Neural cell (in vitro differentiated cells): ENCODE measurements around the gene TNFSF15. TPM values are rescaled to one million over a fixed set of nuclear protein-coding genes. Genes with fewer than 3 reads are reported as not detected.

Source experiments
- H2AFZ ChIP-seq: fragments of 200-600, 300-800 bp; sonication (generic), shearing (Covaris generic); 2 replicates; pipeline ENCODE4 v1.6.0; 2014; ENCODE audit warnings: low read depth, mild to moderate bottlenecking, antibody characterized with exemption, low read length, moderate library complexity
- H3F3A ChIP-seq: fragments of 200-600 bp; shearing (Covaris generic); 2 replicates; pipeline ENCODE4 v1.6.1; 2016; ENCODE audit warnings: mild to moderate bottlenecking, moderate library complexity, mixed read lengths, antibody characterized with exemption, low read length; ENCODE audit not compliant: insufficient read depth, poor library complexity, severe bottlenecking
- H3K27ac ChIP-seq: fragments of 200-600, 300-800 bp; sonication (generic), shearing (Covaris generic); 2 replicates; pipeline ENCODE4 v1.5.1; 2014; ENCODE audit warnings: mild to moderate bottlenecking, low read length, moderate library complexity
- H3K27me3 ChIP-seq: fragments of 300-800, 200-600 bp; sonication (generic), shearing (Covaris generic); 2 replicates; pipeline ENCODE4 v1.6.0; 2014; ENCODE audit warnings: mild to moderate bottlenecking, low read depth, low read length, moderate library complexity; ENCODE audit not compliant: insufficient read depth
- H3K36me3 ChIP-seq: fragments of 300-800, 200-600 bp; sonication (generic), shearing (Covaris generic); 2 replicates; pipeline ENCODE4 v1.5.1; 2014; ENCODE audit warnings: mild to moderate bottlenecking, antibody characterized with exemption, low read length, moderate library complexity; ENCODE audit not compliant: insufficient read depth
- H3K4me2 ChIP-seq: fragments of 300-800, 200-600 bp; sonication (generic), shearing (Covaris generic); 2 replicates; pipeline ENCODE4 v1.6.0; 2014; ENCODE audit warnings: mild to moderate bottlenecking, low read length
- H3K4me3 ChIP-seq: fragments of 300-800, 200-600 bp; sonication (generic), shearing (Covaris generic); 2 replicates; pipeline ENCODE4 v1.5.1; 2014; ENCODE audit warnings: mild to moderate bottlenecking, low read length, moderate library complexity
- H3K79me2 ChIP-seq: fragments of 200-600 bp; shearing (Covaris generic); replicated peaks from 2 replicates; pipeline ENCODE4 v1.6.0; 2014; ENCODE audit warnings: mild to moderate bottlenecking, low read length, moderate library complexity; ENCODE audit not compliant: insufficient read depth
- H3K9ac ChIP-seq: fragments of 300-800, 200-600 bp; sonication (generic), shearing (Covaris generic); 2 replicates; pipeline ENCODE4 v1.6.1; 2016; ENCODE audit warnings: mild to moderate bottlenecking, low read length, mixed read lengths
- H3K9me2 ChIP-seq: fragments of 200-600 bp; shearing (Covaris generic); 2 replicates; pipeline ENCODE4 v1.6.1; 2016; ENCODE audit warnings: mild to moderate bottlenecking, low read length, mixed read lengths; ENCODE audit not compliant: insufficient read depth
- H3K9me3 ChIP-seq: fragments of 200-600, 300-800 bp; sonication (generic), shearing (Covaris generic); 2 replicates; pipeline ENCODE4 v1.6.1; 2016; ENCODE audit warnings: mild to moderate bottlenecking, mixed run types, low read length, moderate library complexity, mixed read lengths
- H4K20me1 ChIP-seq: fragments of 200-600 bp; shearing (Covaris generic); 2 replicates; pipeline ENCODE4 v1.6.1; 2016; ENCODE audit warnings: mild to moderate bottlenecking, mixed run types; ENCODE audit not compliant: insufficient read depth
- CTCF ChIP-seq: fragments of 450-650 bp; IDR thresholded peaks from 2 replicates; pipeline ENCODE4 v1.5.1; 2014; ENCODE audit warnings: antibody characterized with exemption, mild to moderate bottlenecking, moderate library complexity; ENCODE audit not compliant: poor library complexity, severe bottlenecking
- EP300 ChIP-seq: fragments of 450-650 bp; conservative IDR thresholded peaks from 2 replicates; pipeline ENCODE4 v1.6.1; 2014; ENCODE audit warnings: antibody characterized with exemption, mild to moderate bottlenecking, moderate library complexity; ENCODE audit not compliant: poor library complexity, severe bottlenecking
- EZH2 ChIP-seq: fragments of 200-600, 300-800 bp; shearing (Covaris generic), sonication (generic); IDR thresholded peaks from 2 replicates; pipeline ENCODE4 v1.6.1; 2014; ENCODE audit warnings: antibody characterized with exemption, low read length, borderline replicate concordance, mild to moderate bottlenecking; ENCODE audit not compliant: insufficient read depth, poor library complexity, severe bottlenecking
- MXI1 ChIP-seq: fragments of 450-650 bp; conservative IDR thresholded peaks from 2 replicates; pipeline ENCODE4 v1.6.1; 2014; ENCODE audit warnings: antibody characterized with exemption, mild to moderate bottlenecking; ENCODE audit not compliant: poor library complexity, severe bottlenecking
- POLR2AphosphoS5 ChIP-seq: IDR thresholded peaks from 2 replicates; pipeline ENCODE4 v1.6.1; 2012
- RAD21 ChIP-seq: fragments of 450-650 bp; conservative IDR thresholded peaks from 2 replicates; pipeline ENCODE4 v1.6.1; 2014; ENCODE audit warnings: antibody characterized with exemption, mild to moderate bottlenecking, moderate library complexity
- SMC3 ChIP-seq: fragments of 450-650 bp; conservative IDR thresholded peaks from 2 replicates; pipeline ENCODE4 v1.6.1; 2014; ENCODE audit warnings: antibody characterized with exemption, mild to moderate bottlenecking, moderate library complexity; ENCODE audit not compliant: poor library complexity
- TAF1 ChIP-seq: IDR thresholded peaks from 2 replicates; pipeline ENCODE4 v1.6.1; 2012; ENCODE audit warnings: low read depth
- polyA plus RNA-seq: library from polyadenylated mRNA; depleted of rRNA; stranded (reverse); fragments of >200 nt; gene quantifications from 2 replicates; pipeline ENCODE4 v1.2.3, GENCODE V29; 2014
- TF ChIP-seq, protein P1 (sequence below): IDR thresholded peaks from 2 replicates; pipeline ENCODE4 v1.6.1; 2012; ENCODE audit warnings: borderline replicate concordance

TNFSF15 gene
- polyA plus RNA-seq, 1 donor from 2014 or later: not detected

GRCh38 chr9:114813717-114814418 lies 8.0 kb upstream of the TNFSF15 start (continued):
- no peak for TF ChIP-seq MXI1

- H3K36me3 ChIP-seq: no peaks in the 10 kb centered on the region
- H3K9me2 ChIP-seq: no peaks in the 10 kb centered on the region
- no peaks in the 10 kb centered on the region for H3F3A ChIP-seq
- H3K27me3 ChIP-seq: no peaks in the 10 kb centered on the region
- TF ChIP-seq EP300: no peak
- TF ChIP-seq POLR2AphosphoS5: no peak
- no peak for TF ChIP-seq EZH2
- TF ChIP-seq, protein P1, sequence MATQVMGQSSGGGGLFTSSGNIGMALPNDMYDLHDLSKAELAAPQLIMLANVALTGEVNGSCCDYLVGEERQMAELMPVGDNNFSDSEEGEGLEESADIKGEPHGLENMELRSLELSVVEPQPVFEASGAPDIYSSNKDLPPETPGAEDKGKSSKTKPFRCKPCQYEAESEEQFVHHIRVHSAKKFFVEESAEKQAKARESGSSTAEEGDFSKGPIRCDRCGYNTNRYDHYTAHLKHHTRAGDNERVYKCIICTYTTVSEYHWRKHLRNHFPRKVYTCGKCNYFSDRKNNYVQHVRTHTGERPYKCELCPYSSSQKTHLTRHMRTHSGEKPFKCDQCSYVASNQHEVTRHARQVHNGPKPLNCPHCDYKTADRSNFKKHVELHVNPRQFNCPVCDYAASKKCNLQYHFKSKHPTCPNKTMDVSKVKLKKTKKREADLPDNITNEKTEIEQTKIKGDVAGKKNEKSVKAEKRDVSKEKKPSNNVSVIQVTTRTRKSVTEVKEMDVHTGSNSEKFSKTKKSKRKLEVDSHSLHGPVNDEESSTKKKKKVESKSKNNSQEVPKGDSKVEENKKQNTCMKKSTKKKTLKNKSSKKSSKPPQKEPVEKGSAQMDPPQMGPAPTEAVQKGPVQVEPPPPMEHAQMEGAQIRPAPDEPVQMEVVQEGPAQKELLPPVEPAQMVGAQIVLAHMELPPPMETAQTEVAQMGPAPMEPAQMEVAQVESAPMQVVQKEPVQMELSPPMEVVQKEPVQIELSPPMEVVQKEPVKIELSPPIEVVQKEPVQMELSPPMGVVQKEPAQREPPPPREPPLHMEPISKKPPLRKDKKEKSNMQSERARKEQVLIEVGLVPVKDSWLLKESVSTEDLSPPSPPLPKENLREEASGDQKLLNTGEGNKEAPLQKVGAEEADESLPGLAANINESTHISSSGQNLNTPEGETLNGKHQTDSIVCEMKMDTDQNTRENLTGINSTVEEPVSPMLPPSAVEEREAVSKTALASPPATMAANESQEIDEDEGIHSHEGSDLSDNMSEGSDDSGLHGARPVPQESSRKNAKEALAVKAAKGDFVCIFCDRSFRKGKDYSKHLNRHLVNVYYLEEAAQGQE: no peak
- no peak for TF ChIP-seq SMC3
- no peak for TF ChIP-seq MXI1
- TF ChIP-seq TAF1: no peak
- no peak for TF ChIP-seq CTCF
- TF ChIP-seq RAD21: no peak
- H3K9me3 ChIP-seq: no peaks in the 10 kb centered on the region
- H3K4me3 ChIP-seq: no peak overlapping the region
- no peak overlapping the region for H3K27ac ChIP-seq
- H3K4me2 ChIP-seq: no peak overlapping the region
- no peaks in the 10 kb centered on the region for H3K79me2 ChIP-seq
- no peak overlapping the region for H3K9ac ChIP-seq
- H2AFZ ChIP-seq: no peak overlapping the region
- no peaks in the 10 kb centered on the region for H4K20me1 ChIP-seq
Measured at GRCh38 chr9:114811966-114812636, 6.3 kb upstream of the TNFSF15 start.

DNA sequence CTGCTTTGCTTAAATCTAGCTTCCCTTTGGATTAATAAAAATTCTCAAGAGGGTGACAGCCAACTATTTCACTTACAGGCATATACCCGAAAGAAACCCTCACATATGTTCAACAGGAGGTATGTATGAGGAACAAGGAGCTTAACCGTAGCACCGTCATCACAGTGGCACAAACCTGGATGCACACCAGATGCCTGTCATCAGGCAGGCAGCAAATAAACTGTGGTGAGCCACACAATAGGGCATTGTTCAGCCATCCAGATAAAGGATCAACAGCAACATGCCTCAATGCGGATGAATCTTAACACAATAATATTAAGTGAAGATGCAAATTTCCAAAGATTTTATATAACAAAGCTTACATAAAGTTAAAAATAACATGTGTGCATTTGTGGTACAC lies 5.5 kb upstream of the TNFSF15 start:
- Histone ChIP-seq H3K4me2 (no peak overlapping the region), H3K9me3 (no peaks in the 10 kb centered on the region), H2AFZ (no peak overlapping the region), H3F3A (no peaks in the 10 kb centered on the region), H3K9ac (no peak overlapping the region), H3K9me2 (no peaks in the 10 kb centered on the region), H3K36me3 (no peaks in the 10 kb centered on the region), H3K27me3 (no peaks in the 10 kb centered on the region), H3K27ac (no peak overlapping the region), H4K20me1 (no peaks in the 10 kb centered on the region), H3K79me2 (no peaks in the 10 kb centered on the region), H3K4me3 (no peak overlapping the region)
- TF ChIP-seq, protein P1: no peak
- no peak for TF ChIP-seq CTCF
- no peak for TF ChIP-seq MXI1
- no peak for TF ChIP-seq EP300
- no peak for TF ChIP-seq SMC3
- TF ChIP-seq POLR2AphosphoS5: no peak
- no peak for TF ChIP-seq RAD21
- TF ChIP-seq TAF1: no peak
- no peak for TF ChIP-seq EZH2
